ENCODE results near the gene KCNK10. TPM values are rescaled to one million over a fixed set of nuclear protein-coding genes. Genes with fewer than 3 reads are reported as not detected.

KCNK10 gene
- polyA plus RNA-seq, 1 donor: not detected

DNA sequence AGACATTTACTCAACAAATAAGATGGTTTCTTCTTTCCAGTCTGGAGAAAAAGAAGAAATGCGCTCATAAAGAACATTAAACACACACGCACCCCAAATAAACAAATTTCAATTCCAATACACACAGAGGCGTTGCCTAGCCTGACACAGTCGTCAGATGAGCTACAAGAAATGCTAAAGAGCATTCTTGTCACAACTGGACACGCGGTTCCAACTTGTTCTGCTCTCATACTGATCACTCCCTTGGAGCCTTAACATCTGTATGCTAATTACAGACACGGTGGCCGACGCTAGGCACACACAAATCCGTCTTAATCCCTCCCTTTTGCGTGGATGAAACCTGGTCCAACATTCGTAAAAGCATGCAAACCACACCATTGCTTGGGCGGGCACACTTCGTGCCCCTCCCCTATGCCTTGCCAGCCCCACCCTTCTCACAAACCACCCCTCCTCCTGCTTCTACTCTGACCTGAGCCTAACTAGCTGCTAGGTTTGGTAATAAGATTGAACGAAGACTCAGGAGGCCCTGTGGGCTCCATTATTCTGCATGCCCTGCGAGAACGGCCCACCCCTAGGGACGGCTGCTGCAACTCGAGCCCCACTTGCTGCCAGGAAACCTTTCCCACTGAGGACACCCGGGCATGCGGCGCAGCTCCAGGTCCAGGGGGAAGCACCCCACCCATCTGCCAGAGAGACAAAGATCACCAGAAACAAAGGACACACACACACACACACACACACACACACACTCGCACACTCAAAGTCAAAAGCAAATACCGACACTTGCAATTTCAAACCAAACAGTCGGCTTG is 1.2 kb downstream of the KCNK10 start:
- no peak for DNase-seq (ENCODE audit: low read depth)

DNA sequence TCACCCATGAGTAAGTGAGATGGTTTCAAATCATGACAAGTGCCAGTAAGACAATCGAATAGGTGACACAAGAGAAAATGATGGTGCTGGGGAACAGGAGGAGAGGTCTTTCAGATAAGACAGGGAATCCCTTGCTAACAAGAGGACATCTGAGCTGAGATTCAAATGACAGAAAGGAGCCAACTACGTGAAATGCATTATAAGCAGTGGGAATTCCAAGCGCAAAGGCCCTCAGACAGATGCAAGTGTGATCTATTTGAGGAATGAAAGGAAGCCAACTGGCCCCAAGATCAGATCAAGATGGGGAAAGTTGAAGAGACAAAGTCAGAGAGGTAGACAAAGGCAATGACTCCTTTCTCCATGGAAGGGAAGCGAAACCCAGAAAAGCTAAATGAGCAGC is 4.7 kb downstream of the KCNK10 start:
- no peak for DNase-seq (ENCODE audit: low read depth)

DNA sequence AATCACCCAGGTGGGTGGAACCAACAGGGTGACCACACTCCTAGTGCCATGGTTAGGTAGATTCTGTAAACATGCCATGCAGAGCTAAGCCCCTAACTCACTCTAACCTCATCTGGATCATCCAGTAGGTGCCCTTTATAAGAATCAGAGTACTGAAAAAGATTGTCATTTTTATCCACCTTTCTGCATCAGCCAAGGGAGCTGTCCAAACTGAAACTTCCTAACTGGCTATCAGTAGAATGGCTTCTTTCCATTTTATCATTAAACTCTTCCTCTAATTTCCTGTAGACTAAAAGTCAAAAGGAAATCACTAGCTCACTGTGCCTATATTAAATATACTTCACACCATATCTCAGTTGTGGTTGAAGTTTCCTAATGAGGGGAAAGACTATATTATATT is 6.5 kb downstream of the KCNK10 start:
- no peak for DNase-seq (ENCODE audit: low read depth)

DNA sequence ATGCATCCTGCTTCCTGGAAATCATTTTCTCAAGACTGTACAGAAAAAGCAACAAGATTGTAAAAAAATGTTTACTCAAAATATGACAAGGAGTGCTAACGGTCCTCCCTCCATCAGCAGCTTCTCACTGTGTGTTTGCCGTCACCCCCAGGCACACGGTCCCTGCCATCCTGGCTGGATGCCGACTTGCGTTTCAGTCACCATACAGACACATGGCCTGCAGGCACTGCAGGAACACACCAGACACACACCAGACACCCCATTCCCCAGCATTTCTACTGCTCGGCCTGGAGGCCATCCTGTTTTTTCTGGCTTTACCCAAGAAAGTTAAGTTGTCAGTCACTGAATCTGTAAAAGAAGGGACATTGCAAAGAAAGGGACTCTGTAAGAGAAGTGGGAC is 10.8 kb downstream of the KCNK10 start:
- no peak for DNase-seq (ENCODE audit: low read depth)

DNA sequence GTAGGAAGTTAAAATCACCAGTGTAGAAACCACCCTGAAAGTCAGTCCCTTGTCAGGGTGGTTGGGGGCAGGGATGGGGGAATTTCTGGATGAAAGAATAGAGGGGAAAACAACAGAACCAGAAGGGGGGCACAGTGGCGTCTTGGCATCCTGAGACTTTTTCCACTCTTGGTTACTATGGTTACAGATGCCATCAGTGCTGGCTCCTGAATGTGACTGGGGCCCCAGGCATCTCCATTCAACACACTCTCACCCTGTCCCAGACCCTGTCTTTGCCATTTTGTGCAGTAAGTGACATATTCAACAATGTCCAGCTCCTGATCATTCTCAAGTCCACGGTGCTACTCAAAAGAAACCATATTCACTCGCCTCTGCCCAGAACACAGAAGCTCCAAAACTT is 11.3 kb downstream of the KCNK10 start:
- DNase-seq (ENCODE audit: low read depth): no peak

DNA sequence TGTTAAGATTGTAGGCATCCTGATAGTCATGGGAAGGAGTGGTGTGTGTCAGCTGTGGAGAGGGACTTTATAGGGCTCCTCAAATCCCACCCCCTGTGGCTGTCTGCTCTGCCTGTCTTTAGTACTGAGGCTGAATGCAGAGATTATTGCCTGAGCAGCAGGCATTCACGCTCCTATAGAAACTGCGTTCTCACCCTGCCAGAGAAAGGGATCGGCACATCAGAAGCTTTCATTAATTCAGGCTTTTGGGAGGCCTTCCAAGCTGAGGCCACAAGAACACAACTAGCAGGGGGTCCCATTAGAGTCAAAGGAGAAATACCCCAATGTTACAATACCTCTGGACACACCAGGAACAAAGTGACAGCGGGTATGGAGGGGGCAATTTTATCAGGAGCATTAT is 12.6 kb downstream of the KCNK10 start:
- no peak for DNase-seq (ENCODE audit: low read depth)

DNA sequence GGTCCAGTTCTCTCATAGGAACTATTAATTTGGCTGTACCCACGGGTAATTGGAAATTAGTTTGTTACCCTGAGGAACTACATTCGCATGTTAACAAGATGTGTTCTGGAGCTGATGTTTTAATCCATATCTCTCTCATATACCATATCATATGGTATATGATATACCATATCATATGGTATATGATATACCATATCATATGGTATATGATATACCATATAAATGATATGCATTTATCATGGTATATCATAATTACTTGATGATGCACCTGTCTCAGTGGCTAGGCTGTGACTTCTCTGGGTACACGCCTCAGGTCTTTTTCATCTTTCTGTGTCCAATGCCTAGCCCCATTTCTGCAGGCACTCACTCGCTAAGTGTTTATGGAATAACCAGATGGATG is 13.0 kb downstream of the KCNK10 start:
- no peak for DNase-seq (ENCODE audit: low read depth)

DNA sequence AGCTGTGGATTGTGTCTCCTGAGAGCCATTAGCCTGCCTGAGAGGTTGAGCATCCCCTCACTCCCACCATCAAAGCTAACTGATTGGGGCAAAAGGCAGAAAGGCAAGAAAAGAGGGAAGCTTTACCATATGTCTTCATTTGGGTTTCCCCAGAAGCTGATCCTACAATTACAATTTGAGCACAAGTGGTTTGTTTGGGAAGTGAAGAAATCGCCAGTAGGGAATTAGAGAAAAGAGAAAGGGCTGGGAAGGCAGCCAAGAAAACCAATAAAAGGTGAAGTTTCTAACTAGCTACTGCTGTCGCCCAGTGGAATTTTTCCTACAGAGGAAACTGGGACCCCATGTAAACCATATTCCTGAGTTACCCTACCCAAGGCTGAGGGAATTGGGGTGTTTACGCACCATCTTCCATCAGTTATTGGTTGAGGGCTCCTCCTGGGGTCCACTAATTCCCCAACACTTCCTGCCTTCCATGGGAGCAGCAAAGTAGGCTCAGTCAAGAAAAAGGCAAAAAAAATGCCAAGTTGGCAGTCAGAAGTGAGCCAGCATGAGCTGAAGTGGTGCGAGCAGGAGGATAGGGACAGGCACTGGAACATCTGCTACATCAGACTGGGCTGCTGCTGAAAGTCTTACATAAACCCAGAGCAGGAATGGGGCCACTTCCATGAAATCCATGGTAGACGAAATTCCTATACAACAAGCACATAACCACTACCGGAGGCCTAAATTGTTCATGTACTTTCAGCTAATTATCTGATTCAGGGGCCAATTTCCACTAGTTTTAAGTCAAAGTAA is 17.3 kb downstream of the KCNK10 start:
- no peak for DNase-seq (ENCODE audit: low read depth)

DNA sequence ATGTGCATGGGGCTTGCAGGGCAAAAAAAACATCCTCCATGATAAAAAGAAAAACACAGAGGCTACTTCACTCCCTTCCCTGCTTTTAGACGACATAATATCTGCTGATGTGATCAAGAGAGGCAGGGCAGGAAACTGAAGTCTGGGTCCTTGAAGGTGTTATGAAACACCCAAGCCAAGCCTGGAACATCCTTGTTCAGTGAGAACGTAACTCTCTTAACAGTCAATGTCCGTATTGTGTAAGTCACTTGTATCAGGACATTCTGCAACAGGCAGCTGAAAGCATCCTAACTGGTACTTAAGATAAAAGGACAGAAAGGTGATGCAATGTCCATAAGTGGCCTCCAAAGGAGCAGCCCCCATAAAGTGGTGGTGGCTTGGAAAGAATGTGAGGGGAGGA is 20.0 kb downstream of the KCNK10 start:
- no peak for DNase-seq (ENCODE audit: low read depth)

DNA sequence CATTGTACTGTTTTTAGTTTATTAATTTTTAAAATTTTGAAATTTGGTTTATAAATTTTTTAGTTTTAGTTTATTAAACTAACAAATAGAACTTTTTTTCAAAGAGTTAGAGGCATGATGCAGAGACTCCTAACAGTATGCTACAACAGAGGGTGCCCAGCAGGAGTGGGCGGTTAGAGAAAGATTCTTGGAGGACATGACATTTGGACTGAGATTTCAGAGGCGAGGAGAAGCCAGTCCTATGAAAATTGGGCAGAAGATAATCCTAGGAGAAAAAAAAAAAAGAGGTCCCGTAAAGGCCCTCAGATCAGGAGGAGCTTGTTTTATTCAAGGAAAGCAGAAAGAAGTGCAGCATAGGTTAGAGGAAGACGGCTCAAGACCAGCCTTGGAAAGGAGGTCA is 21.7 kb downstream of the KCNK10 start:
- no peak for DNase-seq (ENCODE audit: low read depth)

DNA sequence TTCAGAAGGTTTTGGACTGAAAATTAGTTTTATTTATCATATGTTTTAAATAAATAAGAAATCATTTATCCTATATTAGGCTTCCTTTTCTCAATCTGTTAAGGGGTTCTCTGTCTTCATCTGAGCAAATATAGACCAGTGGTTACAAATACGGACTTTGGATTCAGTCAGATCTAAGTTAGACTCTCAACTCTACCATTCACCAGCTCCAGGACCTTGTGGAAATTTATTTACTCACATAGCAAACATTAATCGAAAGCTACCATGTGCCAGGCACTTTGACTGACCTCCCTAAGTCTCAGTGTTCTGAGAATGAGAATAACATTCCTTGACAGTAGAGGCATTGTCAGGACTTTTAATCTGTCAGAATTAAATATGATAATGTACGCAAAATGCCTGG is 22.3 kb downstream of the KCNK10 start:
- DNase-seq (ENCODE audit: low read depth): no peak

DNA sequence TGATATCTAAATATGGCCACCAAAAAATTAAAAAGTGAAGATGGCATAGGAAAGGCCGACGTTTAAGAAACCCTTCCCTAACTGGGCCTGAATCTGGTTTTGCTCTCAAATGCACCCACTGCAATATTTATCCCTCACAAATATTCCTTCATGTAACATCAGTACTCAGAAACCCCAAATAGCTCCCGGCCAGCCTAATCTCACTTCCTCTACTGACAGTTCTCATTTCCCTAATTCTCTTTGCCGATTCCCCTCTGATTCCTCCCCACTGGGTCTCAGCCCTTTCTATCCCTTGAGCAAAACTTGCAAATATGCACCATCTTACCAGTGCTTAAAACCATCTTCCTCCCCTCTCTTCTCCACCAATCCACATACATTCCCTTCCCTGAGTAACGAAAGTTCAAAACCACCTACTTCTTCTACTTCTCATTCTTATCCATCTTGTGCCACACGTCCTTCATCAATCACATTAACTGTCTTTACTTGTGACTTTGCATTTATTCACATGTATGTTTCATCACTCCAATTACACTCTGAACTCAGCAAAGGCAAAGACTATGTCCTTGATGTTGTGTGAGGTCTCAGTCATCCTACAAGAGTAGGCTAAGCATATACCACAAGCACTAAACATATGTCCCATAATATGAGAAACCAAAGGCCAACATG is 23.1 kb downstream of the KCNK10 start:
- no peak for DNase-seq (ENCODE audit: low read depth)

DNA sequence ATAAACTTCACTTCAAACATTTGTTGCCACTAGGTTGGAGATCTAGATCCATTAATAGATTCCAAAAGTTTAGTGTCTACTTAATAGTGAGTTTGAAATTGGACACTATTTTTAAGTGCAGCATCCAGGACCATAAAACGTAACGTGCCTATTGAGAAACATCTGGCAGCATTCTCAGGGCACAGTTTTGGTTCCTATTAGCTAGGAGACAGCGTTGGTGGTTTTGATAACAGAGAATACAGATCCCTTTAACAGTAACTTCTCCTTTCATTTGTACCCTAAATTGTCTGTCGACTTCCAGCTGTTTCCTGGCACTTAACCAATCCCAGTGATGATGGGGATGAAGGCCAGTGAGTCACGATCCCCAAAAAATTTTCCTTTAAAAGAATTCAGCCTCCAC is 25.8 kb downstream of the KCNK10 start:
- DNase-seq (ENCODE audit: low read depth): no peak

DNA sequence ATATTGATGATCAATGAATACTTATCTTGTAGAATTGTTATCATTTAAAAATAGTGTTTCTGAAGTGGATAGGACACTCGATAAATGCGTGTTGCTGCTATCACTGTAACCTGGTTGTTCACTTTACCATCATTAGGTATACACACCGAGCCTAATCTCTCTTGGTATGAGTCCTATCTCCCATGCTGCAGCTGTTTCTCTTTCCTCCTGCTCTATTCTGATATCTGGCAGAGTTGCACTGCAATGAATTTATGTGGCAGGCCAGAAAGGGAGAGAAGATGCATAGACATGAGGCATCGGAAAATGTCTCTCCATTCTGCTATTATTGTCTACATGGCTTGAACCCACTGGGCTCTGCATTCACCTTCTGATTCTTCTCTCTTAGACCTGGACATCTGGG is 26.7 kb downstream of the KCNK10 start:
- no peak for DNase-seq (ENCODE audit: low read depth)

DNA sequence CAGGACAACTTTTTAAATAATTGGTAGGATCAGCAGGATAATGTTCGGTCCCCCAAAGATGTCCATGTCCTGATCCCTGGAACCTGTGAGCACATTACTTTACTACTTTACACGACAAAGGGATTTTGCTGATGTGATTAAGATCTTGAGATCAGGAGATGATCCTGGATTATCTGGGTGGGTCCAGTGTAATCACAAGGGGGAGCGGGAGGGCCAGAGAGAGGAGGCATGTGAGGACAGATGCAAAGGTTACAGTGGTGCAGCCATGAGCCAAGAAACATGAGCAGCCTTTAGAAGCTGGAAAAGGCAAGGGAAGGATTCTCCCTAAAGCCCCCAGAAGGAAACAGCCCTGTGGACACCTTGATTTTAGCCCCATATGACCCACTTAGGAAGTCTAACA is 33.1 kb downstream of the KCNK10 start:
- no peak for DNase-seq (ENCODE audit: low read depth)

DNA sequence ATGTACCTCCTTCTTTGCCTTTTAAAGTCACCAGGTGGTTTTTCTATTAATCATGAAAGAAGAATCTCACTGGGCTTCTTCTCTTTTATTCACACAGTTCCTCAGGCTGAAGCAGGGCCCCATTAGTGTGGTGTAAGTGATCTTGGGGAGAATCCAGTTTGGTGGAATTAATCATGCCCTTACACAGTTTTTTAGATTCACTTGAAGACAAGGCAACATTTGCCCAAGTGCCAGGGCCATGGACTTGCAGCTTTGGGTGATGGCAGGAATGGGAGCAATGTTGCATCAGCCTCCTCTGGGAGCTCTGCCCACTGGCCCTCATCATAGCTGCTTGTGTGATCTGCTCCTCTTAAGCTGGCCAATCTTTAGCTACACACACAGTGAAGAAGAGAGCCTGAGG is 33.8 kb downstream of the KCNK10 start:
- DNase-seq (ENCODE audit: low read depth): no peak

DNA sequence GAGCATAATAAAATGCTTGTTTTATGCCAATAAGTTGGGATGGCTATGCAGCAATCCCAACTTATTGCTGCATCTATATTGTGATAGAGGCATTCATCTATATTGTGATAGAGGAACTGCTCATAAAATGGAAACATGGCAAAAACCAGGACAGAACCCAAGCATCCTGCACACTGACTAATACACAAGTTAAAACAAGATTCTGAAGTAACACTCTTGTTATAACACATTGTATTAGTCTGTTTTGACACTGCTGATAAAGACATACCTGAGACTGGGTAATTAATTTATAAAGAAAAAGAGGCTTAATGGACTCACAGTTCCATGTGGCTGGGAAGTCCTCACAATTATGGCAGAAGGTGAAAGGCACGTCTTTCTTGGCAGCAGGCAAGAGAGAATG is 36.8 kb downstream of the KCNK10 start:
- no peak for DNase-seq (ENCODE audit: low read depth)

DNA sequence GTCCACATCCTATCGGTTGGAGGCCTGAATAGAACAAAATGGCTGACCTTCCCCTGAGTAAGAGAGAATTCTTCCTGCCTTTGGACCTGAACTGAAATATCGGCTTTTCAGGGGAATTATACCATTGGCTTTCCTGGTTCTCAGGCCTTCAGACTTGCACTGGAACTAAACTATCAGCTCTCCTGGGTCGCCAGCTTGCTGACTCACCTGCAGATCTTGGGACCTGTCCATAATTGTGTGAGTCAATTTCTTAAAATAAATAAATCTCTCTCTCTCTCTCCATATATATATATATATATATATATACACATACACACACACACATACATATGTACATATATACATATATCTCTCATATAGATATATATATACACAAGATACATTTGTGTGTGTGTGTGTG is 41.6 kb downstream of the KCNK10 start:
- DNase-seq (ENCODE audit: low read depth): no peak

DNA sequence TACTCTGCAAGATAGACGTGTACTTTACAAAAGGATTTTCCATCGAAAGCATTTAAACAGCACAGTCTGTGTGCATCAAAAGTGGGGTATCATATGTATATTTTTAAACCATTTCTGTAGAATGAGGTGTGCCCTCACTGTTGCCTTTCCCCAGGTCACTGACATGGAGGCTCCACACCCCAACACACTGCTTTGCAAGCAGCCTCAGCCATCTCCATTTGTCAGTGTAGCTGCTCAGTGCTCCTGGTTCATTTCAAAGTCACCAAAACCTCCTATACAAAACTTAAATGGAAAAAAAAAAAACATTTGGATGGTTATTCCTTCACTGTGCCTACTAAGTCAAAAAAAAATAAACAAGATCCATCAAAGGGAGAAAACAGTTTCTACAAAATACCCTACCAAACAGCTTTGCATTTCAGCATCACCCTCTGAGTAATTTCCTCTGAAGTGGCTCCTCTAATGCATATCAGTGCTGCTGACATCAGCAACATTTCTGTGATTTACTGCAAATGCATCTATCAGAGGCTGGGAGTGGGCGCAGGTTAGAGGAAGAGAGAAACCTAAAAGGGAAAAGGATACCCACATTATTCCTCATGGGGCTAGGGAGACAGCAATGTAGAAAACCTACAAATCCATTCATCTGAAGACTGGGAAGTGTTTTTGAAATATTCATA is 46.0 kb downstream of the KCNK10 start:
- DNase-seq (ENCODE audit: low read depth): no peak

DNA sequence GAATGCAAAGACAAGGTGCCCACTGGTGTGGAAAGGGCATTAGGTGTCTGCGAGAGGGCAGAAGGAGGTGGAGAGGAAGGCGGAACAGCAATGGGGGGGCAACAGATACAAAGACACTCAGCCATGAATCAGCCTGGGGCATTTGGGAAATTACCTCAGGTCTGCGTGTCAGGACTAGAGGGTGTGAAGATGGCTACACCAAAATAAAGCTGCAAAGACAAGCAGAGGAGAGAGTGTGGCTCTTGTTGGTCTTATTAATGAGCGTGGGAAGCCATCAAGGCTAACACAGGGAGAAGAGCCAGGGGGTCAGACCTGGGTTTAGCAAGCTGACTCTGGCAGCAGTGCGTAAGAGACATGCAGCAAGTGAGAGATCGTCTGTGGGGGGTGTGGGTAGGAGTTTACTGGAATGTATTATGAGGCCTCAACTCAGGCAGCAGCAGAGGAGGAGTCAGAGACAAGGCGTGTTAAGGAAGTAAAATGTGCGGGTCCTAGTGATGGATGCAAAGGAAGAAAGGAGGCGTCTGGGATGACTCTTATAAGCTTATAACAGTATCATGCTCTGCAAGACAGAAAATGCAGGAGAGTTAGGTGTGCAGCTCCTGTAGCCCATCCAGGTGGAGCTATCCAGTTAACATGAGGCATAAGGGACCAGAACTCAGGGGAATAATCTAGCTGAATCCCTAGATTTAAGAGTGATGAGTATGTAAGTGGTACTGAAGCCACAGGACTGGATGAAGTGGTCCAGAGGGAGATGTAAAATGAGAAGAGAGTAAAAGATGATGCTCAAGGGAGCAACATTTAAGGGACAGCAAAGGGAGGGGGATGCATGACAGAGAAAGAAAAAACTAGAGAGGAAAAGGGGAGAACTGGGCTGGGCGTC is 50.4 kb downstream of the KCNK10 start:
- DNase-seq (ENCODE audit: low read depth): no peak

DNA sequence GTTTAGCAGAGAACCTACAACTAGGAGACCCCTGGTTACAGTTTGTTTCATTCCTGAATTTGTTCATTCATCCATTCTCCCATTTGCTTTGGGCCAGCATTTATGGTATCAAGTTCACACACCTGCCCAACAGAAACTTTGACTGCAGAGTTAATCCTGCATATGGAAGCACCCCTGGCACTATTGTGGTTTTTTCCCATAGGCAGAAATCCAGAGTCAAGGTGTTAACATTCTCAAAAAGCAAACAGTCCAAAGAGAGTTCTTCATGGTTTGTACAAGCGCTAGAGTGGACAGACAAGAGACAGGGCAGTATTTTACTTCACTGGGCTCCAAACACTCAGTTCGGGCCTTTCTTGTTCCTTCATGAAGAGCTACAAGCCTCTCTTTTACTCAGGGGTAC is 51.9 kb downstream of the KCNK10 start:
- no peak for DNase-seq (ENCODE audit: low read depth)
